NB4 (cell line): ENCODE data around the gene CAPN11.

Experiments used
- DNase-seq: peaks from one replicate; pipeline ENCODE4 v3.0.0; 2010; ENCODE audit warnings: low read depth
- H3K4me3 ChIP-seq: one replicate; pipeline ENCODE4 v1.5.1; 2011; ENCODE audit warnings: mild to moderate bottlenecking, low read depth, low read length, moderate library complexity
- MYC ChIP-seq: IDR thresholded peaks from 2 replicates; pipeline ENCODE4 v1.6.1; 2011; ENCODE audit warnings: low read depth, low read length
- POLR2A ChIP-seq: IDR thresholded peaks from 2 replicates; pipeline ENCODE4 v1.6.1; 2011; ENCODE audit warnings: mild to moderate bottlenecking; ENCODE audit not compliant: insufficient read length; ENCODE audit errors: extremely low read depth
- TF ChIP-seq, protein P1 (sequence below): IDR thresholded peaks from 2 replicates; pipeline ENCODE4 v1.6.1; 2011; ENCODE audit warnings: low read depth, low read length
- TF ChIP-seq, protein P2 (sequence below): IDR thresholded peaks from one replicate; pipeline ENCODE4 v1.5.1; 2012; ENCODE audit warnings: low read depth, low read length

The CAPN11 gene

DNA sequence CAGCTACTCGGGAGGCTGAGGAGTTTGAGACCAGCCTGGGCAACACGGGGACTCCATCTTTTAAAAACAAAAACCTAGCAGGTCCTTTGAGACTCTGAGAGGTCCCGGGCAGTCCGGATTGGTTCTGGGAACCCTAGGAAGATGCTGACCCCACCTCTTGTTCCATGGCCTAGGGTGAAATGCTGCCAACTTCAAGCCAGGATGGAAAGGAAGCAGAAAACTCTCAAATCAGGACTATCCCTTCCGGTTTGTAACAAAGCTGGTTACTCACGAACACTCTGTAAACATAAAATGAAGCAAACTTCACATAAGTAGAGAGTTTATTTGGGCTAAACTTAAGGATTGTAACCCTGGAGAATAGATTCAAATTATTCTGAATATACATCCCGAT is 28.0 kb downstream of the CAPN11 start:
- DNase-seq, result no peak
- TF ChIP-seq MYC, result no peak
- TF ChIP-seq, protein P1, sequence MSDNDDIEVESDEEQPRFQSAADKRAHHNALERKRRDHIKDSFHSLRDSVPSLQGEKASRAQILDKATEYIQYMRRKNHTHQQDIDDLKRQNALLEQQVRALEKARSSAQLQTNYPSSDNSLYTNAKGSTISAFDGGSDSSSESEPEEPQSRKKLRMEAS, result no peak
- TF ChIP-seq, protein P2, sequence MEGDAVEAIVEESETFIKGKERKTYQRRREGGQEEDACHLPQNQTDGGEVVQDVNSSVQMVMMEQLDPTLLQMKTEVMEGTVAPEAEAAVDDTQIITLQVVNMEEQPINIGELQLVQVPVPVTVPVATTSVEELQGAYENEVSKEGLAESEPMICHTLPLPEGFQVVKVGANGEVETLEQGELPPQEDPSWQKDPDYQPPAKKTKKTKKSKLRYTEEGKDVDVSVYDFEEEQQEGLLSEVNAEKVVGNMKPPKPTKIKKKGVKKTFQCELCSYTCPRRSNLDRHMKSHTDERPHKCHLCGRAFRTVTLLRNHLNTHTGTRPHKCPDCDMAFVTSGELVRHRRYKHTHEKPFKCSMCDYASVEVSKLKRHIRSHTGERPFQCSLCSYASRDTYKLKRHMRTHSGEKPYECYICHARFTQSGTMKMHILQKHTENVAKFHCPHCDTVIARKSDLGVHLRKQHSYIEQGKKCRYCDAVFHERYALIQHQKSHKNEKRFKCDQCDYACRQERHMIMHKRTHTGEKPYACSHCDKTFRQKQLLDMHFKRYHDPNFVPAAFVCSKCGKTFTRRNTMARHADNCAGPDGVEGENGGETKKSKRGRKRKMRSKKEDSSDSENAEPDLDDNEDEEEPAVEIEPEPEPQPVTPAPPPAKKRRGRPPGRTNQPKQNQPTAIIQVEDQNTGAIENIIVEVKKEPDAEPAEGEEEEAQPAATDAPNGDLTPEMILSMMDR, result no peak
- no peak for TF ChIP-seq POLR2A
- H3K4me3 ChIP-seq, result no peak overlapping the region

DNA sequence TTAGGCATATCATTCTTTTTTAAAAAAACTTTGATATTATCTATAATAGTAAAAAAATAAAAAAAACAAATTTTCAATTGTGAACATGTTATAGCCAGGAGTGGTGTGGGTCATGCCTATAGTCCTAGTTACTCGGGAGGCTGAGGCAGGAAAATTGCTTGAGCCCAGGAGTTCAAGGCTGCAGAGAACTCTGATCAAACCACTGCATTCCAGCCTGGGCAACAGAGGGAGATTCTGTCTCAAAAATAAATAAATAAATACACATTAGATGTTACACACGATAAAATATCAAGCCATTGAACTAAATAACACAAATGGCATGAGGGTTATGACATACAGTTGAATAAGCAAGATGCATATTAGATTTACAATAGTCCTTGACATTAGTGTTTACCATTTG is 30.2 kb downstream of the CAPN11 start:
- TF ChIP-seq MYC, result no peak
- TF ChIP-seq, protein P1, result no peak
- TF ChIP-seq, protein P2, result no peak
- no peak for TF ChIP-seq POLR2A
- H3K4me3 ChIP-seq, result no peak overlapping the region
- no peak for DNase-seq

DNA sequence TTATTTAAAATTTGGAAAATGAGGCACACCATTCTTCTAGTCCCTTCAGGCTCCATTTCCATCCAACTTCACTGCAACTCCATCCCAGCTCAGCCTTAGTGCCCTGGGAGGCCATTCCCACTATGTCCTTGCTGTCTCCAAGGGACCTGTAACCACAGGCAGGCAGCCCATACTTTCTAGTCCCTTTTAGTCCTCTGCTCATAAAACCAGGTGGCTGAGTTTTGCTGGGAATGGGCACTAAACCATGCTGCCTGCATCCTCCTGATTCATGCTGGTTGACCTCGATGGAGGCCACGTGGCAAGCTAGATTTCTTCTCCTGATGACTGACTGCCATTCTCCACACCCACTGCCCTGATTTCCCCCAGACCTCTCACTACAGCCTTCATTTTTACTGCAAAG is 30.6 kb downstream of the CAPN11 start:
- TF ChIP-seq, protein P2, result no peak
- TF ChIP-seq, protein P1, result no peak
- TF ChIP-seq POLR2A (no peak), MYC (no peak)
- no peak overlapping the region for H3K4me3 ChIP-seq
- no peak for DNase-seq

DNA sequence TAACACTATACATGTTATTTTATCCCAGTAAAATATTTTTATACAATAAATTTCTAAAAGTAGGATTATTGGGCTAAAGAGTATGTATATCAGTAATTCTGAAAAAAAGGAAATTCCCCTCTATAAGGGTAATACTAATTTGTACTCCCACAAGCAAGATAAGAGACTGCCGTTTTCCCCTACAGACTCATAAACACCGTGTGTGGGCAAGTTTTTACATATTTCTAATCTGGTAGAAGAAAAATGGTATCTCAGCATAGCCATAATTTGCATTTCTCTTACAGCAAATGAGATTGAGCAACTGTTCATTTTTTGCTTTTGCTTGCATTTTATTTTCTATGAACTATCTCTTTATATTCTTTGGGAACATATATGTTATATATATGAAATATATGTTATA is 32.1 kb downstream of the CAPN11 start:
- no peak overlapping the region for H3K4me3 ChIP-seq
- no peak for DNase-seq
- TF ChIP-seq, protein P2, result no peak
- TF ChIP-seq POLR2A (no peak), MYC (no peak)
- TF ChIP-seq, protein P1, result no peak

DNA sequence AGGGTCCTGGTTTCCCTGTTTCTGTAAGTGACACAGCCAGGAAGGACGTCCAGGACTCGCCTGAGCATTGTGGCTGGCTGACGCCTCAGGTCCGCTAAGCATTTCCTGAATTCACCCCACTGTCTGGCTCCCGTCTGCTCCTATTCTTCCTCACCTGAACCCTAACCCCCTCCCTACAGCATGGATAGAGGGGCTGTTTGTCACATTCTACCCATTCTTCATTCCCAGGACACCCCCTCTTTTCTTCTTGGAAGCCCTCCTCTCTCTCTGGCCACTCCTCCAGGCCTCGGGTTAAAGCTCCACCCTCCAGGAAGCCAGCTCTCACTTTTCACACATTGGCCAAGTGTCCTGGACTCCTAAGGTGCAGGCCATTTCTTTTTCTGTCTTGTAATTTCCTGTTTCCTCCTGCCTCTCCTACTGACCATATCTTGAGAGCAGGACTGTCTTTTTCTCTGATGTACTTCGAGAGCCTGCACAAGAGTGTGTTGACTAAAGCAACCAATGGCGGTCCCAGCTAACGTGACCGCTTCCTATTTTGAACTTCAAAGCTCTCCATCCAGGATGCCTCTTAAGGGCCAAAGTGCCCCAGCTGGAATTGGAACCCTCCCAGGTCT is 33.9 kb downstream of the CAPN11 start:
- TF ChIP-seq, protein P1, result no peak
- TF ChIP-seq MYC, result no peak
- TF ChIP-seq, protein P2, result no peak
- TF ChIP-seq POLR2A, result no peak
- DNase-seq, result no peak
- no peak overlapping the region for H3K4me3 ChIP-seq
